Breast epithelium (tissue), 3 donors: ENCODE measurements around the gene XPO5.

Experiments
- CTCF ChIP-seq, 3 donors: fragments of 450-650 bp; IDR thresholded peaks; one replicate each; pipeline ENCODE4 v1.5.1; 2016 to 2017; ENCODE audit warnings: antibody characterized with exemption in 3 of 3, mild to moderate bottlenecking in 3 of 3, moderate library complexity in 3 of 3
- POLR2A ChIP-seq: fragments of 450-650 bp; IDR thresholded peaks from one replicate; pipeline ENCODE4 v1.6.1; 2016; ENCODE audit warnings: antibody characterized with exemption, mild to moderate bottlenecking, moderate library complexity
- POLR2AphosphoS5 ChIP-seq, 3 donors: sonication (generic); formaldehyde crosslinking; IDR thresholded peaks; one replicate each; pipeline ENCODE4 v1.6.1; 2017; ENCODE audit warnings: antibody characterized with exemption in 3 of 3

GRCh38 chr6:43475516-43475915, 100.3 kb downstream of the XPO5 start:
- TF ChIP-seq CTCF (IDR thresholded peaks at IDR 0.05) (no peak), POLR2A (no peak), POLR2AphosphoS5 (IDR thresholded peaks at IDR 0.05) (no peak)
